TTC549 (cell line): ENCODE results near the gene WDR70.
"Not testable (repeated sequence)": the region's sequence is repeated elsewhere in the genome, so short reads cannot be mapped to it uniquely, and the experiment has no call there.

Source experiments
- FAIRE-seq: peaks from 2 replicates; lab custom pipeline; 2012; peaks lifted over from hg19 to GRCh38; lab: Jason Lieb, UNC

The WDR70 gene

DNA sequence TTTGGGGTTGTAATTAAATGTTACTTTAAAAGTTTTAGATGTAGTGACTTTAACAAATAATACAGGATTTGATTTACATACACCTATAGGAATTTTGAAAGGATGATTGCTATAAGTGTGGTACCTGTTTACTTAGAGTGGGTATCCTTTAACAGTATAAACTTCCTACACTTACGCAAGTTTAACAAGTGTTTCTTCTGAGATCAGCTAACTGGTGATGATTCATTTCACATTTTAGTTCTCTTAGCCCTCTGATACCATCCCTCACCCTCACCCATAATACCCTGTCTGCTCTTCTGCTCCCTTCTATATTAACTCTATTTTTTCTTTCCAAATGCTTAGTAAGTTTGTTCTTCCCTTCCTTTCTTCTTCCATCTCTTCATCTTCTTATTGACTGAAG is 262.8 kb downstream of the WDR70 start:
- no peak for FAIRE-seq

DNA sequence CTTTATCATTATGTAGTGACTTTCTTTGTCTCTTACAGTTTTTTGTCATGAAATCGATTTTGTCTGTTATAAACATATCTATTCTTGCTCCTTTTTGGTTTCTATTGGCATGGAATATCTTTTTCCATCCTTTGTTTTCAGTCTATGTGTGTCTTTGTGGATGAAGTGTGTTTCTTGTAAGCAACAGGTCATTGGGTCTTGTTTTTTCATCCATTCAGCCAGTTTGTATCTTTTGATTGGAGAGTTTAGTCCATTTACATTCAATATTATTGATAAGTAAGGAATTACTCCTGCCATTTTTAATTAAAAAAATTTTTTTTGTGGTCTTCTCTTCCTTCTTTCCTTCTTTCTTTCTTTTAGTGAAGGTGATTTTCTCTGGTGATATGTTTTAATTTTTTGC is 266.6 kb downstream of the WDR70 start:
- FAIRE-seq: no peak

- FAIRE-seq: not testable (repeated sequence)
Observed at GRCh38 chr5:37654566-37654965, 275.4 kb downstream of the WDR70 start.

GRCh38 chr5:37657046-37657445 is 277.9 kb downstream of the WDR70 start:
- no peak for FAIRE-seq

DNA sequence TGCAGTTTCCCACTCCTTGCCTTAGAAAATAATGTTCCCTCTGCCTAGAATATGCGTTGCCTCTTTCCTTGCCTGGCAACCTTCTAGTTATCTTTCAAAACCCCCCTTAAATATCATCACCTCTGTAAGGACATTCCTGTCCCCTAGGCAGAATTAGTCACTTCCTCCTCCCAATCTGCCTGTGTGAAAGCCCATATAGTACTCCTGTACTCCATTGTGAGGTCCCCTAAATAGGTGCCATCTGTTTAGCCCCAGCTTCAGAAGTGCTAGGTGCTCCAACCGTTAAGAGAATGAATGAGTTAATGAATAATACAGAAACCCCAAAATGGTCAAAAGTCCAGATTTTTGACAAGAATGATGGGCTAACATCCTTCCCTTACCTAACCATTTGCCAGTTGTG is 279.3 kb downstream of the WDR70 start:
- FAIRE-seq: no peak

GRCh38 chr5:37660319-37660718 is 281.2 kb downstream of the WDR70 start:
- FAIRE-seq: no peak

GRCh38 chr5:37661227-37661920 is 282.3 kb downstream of the WDR70 start:
- no peak for FAIRE-seq

DNA sequence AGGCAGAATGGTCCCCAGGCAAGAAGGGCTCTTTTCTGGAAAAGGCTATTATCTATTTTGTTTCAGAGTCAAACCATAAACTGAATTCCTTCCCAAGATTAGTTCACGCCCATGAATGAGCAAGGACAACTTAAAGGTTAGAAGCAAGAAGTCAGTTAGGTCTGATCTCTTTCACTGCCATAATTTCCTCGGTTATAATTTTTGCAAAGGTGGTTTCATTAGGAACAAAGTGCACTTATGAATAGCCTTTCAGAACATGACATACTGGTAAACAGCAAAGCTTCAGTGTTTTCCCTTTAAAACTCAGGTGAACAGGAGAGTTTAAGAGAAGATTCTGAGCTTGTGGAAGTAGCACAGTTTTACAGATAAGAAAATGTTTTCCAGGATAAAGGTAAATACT is 282.8 kb downstream of the WDR70 start:
- no peak for FAIRE-seq

DNA sequence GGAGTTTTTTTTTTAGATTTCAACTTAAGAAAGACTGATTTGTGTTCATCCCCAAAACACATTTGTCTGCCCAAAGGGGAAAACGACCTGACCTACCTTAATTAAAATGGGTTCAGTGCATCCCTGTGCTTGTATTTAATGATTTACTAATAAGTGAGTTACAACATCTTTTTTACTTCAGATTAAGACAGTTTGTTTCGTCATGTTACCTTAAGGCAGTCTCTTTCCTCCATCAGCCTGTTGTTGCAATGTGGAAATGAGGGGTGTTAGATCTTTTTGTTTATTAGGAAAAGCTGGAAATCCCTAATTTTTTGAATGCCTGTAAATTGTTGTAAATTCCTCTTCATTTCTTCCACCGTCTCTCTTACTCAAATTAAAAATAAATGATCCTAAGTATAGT is 283.2 kb downstream of the WDR70 start:
- FAIRE-seq: no peak

GRCh38 chr5:37662789-37663485 is 283.8 kb downstream of the WDR70 start:
- no peak for FAIRE-seq

DNA sequence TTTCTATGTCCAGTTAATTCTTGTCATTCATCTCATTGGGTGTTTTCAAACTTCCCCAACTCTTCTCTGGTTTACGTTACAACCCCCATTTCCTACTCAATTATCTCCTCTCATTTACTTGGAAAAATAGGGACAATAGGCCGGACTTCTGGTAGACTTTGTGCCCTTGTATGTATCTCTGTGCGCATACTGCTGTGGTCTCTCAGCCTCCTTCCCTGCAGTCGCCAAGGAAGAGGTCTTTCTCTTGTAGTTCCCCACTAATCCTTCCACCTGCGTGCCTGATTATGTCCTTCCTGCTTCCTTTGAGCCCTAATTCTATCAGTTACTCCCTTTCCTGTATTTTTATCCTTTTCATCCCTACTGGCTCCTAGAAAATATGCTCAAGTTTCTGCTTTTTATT is 284.4 kb downstream of the WDR70 start:
- FAIRE-seq: no peak

DNA sequence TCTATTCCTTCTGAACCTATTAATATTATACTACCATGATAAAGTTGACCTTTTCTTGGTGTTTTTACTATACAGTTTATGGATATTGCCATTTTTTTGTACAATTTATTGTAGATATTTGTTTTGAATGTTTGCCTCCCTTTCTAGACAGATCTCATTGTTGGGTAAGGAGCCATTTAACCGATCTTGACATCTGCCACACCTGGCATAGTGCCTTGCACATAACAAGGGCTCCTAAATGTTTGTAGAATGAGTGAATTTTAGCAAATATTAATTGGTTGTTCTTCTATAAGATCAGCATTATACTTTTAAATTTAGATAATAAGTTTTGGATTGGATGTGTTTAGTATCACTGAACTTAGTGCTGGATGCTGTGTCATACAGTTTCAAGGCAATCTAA is 285.4 kb downstream of the WDR70 start:
- no peak for FAIRE-seq

- FAIRE-seq: no peak
Observed at GRCh38 chr5:37665272-37665671, 286.2 kb downstream of the WDR70 start.

- no peak for FAIRE-seq
Observed at GRCh38 chr5:37665889-37666288, 286.8 kb downstream of the WDR70 start.

- FAIRE-seq: no peak
Observed at GRCh38 chr5:37667430-37667829, 288.3 kb downstream of the WDR70 start.

DNA sequence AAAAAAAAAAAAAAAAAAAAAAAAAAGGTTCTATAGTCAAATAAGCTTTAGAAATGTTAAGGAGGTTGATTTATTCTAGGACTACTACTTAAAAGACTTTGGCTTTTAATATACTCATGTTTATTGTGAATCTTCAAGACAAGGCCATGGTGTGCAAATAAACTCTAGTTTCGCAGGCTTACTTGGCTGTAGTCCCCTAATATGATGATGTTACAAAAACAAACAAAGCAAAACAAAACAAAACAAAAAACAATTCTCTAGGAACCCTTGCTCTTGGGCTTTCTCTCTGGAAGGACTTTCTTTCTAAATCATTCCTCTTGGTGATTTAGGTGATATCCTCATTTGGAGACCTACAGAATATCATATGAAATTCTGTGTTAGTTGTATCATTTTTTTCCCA is 288.7 kb downstream of the WDR70 start:
- FAIRE-seq: no peak

DNA sequence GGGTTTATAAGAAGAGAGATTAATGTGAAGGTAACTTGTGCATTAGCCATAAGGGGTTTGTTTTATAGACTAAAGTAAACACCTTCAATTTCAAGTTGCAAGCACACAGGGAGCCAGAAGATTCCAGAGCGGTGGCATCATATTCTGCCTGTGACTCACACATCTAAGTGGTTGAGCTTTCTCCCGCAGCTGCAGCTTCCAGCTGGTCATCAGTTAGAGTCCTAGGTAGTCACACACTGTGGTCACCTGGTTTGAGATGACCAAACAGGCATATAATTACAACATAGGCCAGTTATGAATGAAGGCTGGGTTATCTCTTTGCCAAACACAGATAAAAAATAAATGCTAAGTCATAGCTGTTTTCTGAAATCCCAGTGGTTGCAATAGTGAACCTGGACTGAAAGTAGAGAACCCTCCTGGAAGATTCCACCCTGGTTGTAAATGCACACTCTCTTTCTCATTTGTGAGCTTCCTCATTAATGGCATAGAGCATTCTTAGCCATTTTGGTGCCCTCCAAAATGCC is 289.5 kb downstream of the WDR70 start:
- no peak for FAIRE-seq

- FAIRE-seq: not testable (repeated sequence)
Observed at GRCh38 chr5:37672118-37672588, 293.0 kb downstream of the WDR70 start.

- not testable (repeated sequence) for FAIRE-seq
Observed at GRCh38 chr5:37674361-37674760, 295.2 kb downstream of the WDR70 start.

DNA sequence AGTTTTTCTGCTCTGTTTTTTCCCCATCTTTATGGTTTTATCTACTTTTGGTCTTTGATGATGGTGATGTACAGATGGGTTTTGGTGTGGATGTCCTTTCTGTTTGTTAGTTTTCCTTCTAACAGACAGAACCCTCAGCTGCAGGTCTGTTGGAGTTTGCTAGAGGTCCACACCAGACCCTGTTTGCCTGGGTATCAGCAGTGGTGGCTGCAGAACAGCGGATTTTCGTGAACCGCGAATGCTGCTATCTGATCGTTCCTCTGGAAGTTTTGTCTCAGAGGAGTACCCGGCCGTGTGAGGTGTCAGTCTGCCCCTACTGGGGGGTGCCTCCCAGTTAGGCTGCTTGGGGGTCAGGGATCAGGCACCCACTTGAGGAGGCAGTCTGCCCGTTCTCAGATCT is 300.2 kb downstream of the WDR70 start:
- not testable (repeated sequence) for FAIRE-seq

GRCh38 chr5:37679903-37680302 is 300.8 kb downstream of the WDR70 start:
- not testable (repeated sequence) for FAIRE-seq

DNA sequence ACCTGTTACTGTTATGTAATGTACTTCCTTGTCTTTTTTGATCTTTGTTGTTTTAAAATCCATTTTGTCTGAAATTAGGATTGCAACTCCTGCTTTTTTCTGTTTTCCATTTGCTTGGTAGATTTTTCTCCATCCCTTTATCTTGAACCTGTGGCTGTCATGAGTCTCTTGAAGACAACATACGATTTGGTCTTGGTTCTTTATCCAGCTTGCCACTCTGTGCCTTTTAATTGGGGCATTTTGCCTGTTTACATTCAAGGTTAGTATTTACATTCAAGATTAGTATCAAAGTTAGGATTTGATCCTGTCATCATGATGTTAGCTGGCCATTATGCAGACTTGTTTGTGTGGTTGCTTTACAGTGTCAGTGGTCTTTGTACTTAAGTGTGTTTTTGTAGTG is 304.0 kb downstream of the WDR70 start:
- FAIRE-seq: no peak

DNA sequence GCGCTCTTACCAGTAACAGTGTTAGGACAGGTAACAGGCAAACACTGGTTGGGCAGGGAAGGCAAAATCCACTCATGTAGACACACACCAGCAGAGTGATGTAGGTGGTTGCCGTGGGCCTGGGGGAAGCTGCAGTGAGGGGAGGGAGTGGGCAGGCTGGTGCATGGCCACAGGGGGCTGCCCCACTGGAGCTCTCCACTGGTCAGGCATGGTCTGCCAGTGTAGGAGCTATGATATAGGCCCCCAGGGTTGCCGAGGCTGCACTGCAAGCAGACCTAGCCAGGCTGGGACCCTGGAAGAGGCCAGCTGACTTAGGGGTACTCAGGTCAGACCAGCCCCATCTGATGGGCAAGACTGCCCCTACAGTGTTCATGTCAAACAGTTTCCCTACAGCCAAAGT is 306.1 kb downstream of the WDR70 start:
- no peak for FAIRE-seq

GRCh38 chr5:37685816-37686215 is 306.7 kb downstream of the WDR70 start:
- no peak for FAIRE-seq
